ENCODE results near the gene DPEP2NB. TPM values are rescaled to one million over a fixed set of nuclear protein-coding genes. Genes with fewer than 3 reads are reported as not detected.

Gene DPEP2NB
- total and polyA plus RNA-seq, 2 donors (not counting 3 experiments of a cell fraction or from before 2014, with no cell fraction given), result not detected

GRCh38 chr16:67987460-67988160 is 28.1 kb downstream of the DPEP2NB start:
- ChIA-PET POLR2A (no interaction called here), CTCF (interaction anchor here (0.8 to 4.9 kb wide), 3 partner anchors 8 to 53 kb away, joined by 4 to 23 read pairs (median 4); no protein-coding TSS in a partner anchor)
- dilution Hi-C loops (cut with MboI; ENCODE audit: extremely low pct_ligation_motif_present, low sequenced_read_pairs) (no loop called here), intact Hi-C loops (cut with micrococcal nuclease) (no loop called here)
- Histone ChIP-seq H3K9ac (replicated peaks; ENCODE audit: extremely low read depth, insufficient read depth, low read length) (no peak overlapping the region), H3K79me2 (ENCODE audit: control insufficient read depth, insufficient read depth, low read length) (no peaks in the 10 kb centered on the region), H3K36me3 (ENCODE audit: control insufficient read depth in 2 of 2, extremely low read depth in 1 of 2, insufficient read depth in 2 of 2, low read length in 2 of 2) (no peaks in the 10 kb centered on the region), H3K4me2 (ENCODE audit: insufficient read depth, low read length) (no peak overlapping the region), H3K4me1 (ENCODE audit: control insufficient read depth, extremely low read depth, insufficient read depth, low read length) (peaks cover 17% of the 10 kb centered on the region), H3K27ac (ENCODE audit: insufficient read depth, low read depth, low read length) (no peak overlapping the region), H3K9me1 (replicated peaks; ENCODE audit: control insufficient read depth, extremely low read depth, insufficient read depth, low read length) (no peaks in the 10 kb centered on the region), H3K27me3 (ENCODE audit: control insufficient read depth in 2 of 2, insufficient read depth in 2 of 2, low read length in 2 of 2) (no peaks in the 10 kb centered on the region), H3K9me3 (replicated peaks; ENCODE audit: control insufficient read depth, insufficient read depth, low read length) (no peaks in the 10 kb centered on the region), H3K4me3 (replicated peaks in 1 of 3; ENCODE audit: insufficient read depth in 1 of 3, low read depth in 1 of 3, low read length in 3 of 3) (no peak overlapping the region), H2AFZ (ENCODE audit: low read depth, low read length) (peak overlapping the region; percentile 82), H4K20me1 (replicated peaks; ENCODE audit: control insufficient read depth, extremely low read depth, insufficient read depth, low read length) (no peaks in the 10 kb centered on the region)
- DNase-seq (ENCODE audit: low read depth, low spot score) (peak; percentile 33), FAIRE-seq (peak; percentile 53)
- no TSS peak for BruUV-seq (replicated peaks)
- no peak for TF ChIP-seq FOS (IDR thresholded peaks at IDR 0.05; ENCODE audit: borderline replicate concordance, insufficient read depth, low read length)
- no peak for TF ChIP-seq GATA2 (IDR thresholded peaks at IDR 0.05; ENCODE audit: insufficient read depth, insufficient read length, low read depth, low read length)
- TF ChIP-seq, protein P1, sequence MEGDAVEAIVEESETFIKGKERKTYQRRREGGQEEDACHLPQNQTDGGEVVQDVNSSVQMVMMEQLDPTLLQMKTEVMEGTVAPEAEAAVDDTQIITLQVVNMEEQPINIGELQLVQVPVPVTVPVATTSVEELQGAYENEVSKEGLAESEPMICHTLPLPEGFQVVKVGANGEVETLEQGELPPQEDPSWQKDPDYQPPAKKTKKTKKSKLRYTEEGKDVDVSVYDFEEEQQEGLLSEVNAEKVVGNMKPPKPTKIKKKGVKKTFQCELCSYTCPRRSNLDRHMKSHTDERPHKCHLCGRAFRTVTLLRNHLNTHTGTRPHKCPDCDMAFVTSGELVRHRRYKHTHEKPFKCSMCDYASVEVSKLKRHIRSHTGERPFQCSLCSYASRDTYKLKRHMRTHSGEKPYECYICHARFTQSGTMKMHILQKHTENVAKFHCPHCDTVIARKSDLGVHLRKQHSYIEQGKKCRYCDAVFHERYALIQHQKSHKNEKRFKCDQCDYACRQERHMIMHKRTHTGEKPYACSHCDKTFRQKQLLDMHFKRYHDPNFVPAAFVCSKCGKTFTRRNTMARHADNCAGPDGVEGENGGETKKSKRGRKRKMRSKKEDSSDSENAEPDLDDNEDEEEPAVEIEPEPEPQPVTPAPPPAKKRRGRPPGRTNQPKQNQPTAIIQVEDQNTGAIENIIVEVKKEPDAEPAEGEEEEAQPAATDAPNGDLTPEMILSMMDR (IDR thresholded peaks at IDR 0.05; ENCODE audit: extremely low read depth in 1 of 2, insufficient read depth in 1 of 2, low read depth in 1 of 2, low read length in 2 of 2), result no peak
- TF ChIP-seq MAX (IDR thresholded peaks at IDR 0.05; ENCODE audit: insufficient read depth, insufficient read length), result no peak
- TF ChIP-seq POLR2AphosphoS5 (IDR thresholded peaks at IDR 0.05; ENCODE audit: insufficient read depth, low read depth, low read length), result no peak
- TF ChIP-seq POLR2A (IDR thresholded peaks at IDR 0.05; ENCODE audit: low read depth, low read length), result no peak
- no peak for TF ChIP-seq EZH2 (IDR thresholded peaks at IDR 0.05; ENCODE audit: borderline replicate concordance, low read depth, low read length, severe bottlenecking)
- TF ChIP-seq MYC (IDR thresholded peaks at IDR 0.05; ENCODE audit: low read depth, low read length), result no peak
- no peak for TF ChIP-seq JUN (IDR thresholded peaks at IDR 0.05; ENCODE audit: borderline replicate concordance, insufficient read depth, insufficient read length, low read depth)

Data from endothelial cell of umbilical vein (primary cell).